Renal pelvis (tissue), 4 donors: ENCODE data around the gene MS4A4E. TPM values are rescaled to one million over a fixed set of nuclear protein-coding genes. Genes with fewer than 3 reads are reported as not detected.
"Not testable (repeated sequence)": the region's sequence is repeated elsewhere in the genome, so short reads cannot be mapped to it uniquely, and the experiment has no call there.

Source experiments
- DNase-seq: peaks from one replicate; pipeline ENCODE4 v3.0.0-alpha.2; 2013
- polyA plus RNA-seq, 3 donors: library from polyadenylated mRNA; unstranded; fragments of 120-200 nt; gene quantifications; one replicate each; pipeline ENCODE4 v1.2.1, GENCODE V29; 2013; ENCODE audit not compliant: insufficient read length in 3 of 3

MS4A4E gene
- polyA plus RNA-seq, 3 donors = 0.94 to 1.5 (median 1.1) TPM

- no peak for DNase-seq
Observed at GRCh38 chr11:60222141-60222540, 20.8 kb downstream of the MS4A4E start.

GRCh38 chr11:60221692-60222091 is 21.2 kb downstream of the MS4A4E start:
- no peak for DNase-seq

GRCh38 chr11:60221181-60221580 is 21.8 kb downstream of the MS4A4E start:
- DNase-seq = no peak

- no peak for DNase-seq
Observed at GRCh38 chr11:60214386-60214785, 28.6 kb downstream of the MS4A4E start.

- DNase-seq = no peak
Observed at GRCh38 chr11:60211206-60211605, 31.7 kb downstream of the MS4A4E start.

GRCh38 chr11:60209977-60210376 is 33.0 kb downstream of the MS4A4E start:
- no peak for DNase-seq

- no peak for DNase-seq
Observed at GRCh38 chr11:60208951-60209350, 34.0 kb downstream of the MS4A4E start.

- DNase-seq = no peak
Observed at GRCh38 chr11:60208146-60208895, 34.6 kb downstream of the MS4A4E start.

- DNase-seq = no peak
Observed at GRCh38 chr11:60206616-60207015, 36.3 kb downstream of the MS4A4E start.

GRCh38 chr11:60204922-60205321 is 38.0 kb downstream of the MS4A4E start:
- DNase-seq = no peak

- DNase-seq = not testable (repeated sequence)
Observed at GRCh38 chr11:60201334-60201733, 41.6 kb downstream of the MS4A4E start.

GRCh38 chr11:60197442-60197841 is 45.5 kb downstream of the MS4A4E start:
- DNase-seq = no peak

- no peak for DNase-seq
Observed at GRCh38 chr11:60195923-60196368, 47.0 kb downstream of the MS4A4E start.

- no peak for DNase-seq
Observed at GRCh38 chr11:60194511-60194910, 48.4 kb downstream of the MS4A4E start.

GRCh38 chr11:60193687-60194433 is 49.1 kb downstream of the MS4A4E start:
- peak; percentile 23 for DNase-seq

GRCh38 chr11:60192564-60192963 is 50.4 kb downstream of the MS4A4E start:
- not testable (repeated sequence) for DNase-seq

- DNase-seq = not testable (repeated sequence)
Observed at GRCh38 chr11:60188481-60188880, 54.5 kb downstream of the MS4A4E start.

- not testable (repeated sequence) for DNase-seq
Observed at GRCh38 chr11:60186128-60186527, 56.8 kb downstream of the MS4A4E start.

- not testable (repeated sequence) for DNase-seq
Observed at GRCh38 chr11:60185512-60185827, 57.5 kb downstream of the MS4A4E start.

GRCh38 chr11:60184824-60185511 is 58.0 kb downstream of the MS4A4E start:
- no peak for DNase-seq

- DNase-seq = no peak
Observed at GRCh38 chr11:60183591-60184205, 59.2 kb downstream of the MS4A4E start.
